Fibroblast of lung (primary cell): ENCODE data around the gene SOAT1.

Experiments
- EZH2 ChIP-seq: IDR thresholded peaks from 2 replicates; pipeline ENCODE4 v1.5.1; 2012; ENCODE audit warnings: low read length, control low read depth, mild to moderate bottlenecking; ENCODE audit errors: missing control alignments
- TF ChIP-seq, protein P1 (sequence below), 2 donors: IDR thresholded peaks in 1 of 2; conservative IDR thresholded peaks in 1 of 2; 1 replicate in 1 of 2; 2 replicates in 1 of 2; pipeline ENCODE4 v1.5.1; 2011 to 2012; ENCODE audit warnings: low read length in 2 of 2, control low read depth in 1 of 2, inconsistent platforms in 1 of 2, low read depth in 1 of 2, mild to moderate bottlenecking in 1 of 2

DNA sequence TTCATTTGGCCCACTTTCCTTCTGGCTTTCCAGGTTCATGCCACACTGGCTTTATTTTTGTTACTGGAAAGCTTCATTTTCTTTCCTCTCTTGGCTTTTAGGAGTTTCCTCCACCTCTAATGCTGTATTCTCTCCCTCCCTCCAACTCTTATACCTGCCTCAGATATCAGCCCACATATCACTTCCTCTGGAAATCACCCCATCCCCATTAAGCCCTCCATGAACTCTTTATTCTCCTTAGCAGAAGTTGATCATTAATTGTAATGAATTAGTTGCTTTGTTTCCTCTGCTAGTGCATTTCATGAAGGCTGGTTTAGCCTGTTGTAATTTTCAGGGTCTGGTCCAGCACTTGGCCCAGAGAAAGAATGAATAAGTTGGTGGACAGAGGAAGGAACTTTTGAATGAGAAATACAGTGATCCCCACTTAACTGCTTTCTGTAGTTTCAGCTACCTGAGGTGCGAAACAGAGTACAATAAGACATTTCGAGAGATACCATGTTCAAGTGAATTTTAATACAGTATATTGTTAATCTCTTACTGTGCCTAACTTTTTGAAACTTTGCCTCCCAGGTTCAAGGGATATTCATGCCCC lies 1.7 kb downstream of the SOAT1 start:
- TF ChIP-seq, protein P1, sequence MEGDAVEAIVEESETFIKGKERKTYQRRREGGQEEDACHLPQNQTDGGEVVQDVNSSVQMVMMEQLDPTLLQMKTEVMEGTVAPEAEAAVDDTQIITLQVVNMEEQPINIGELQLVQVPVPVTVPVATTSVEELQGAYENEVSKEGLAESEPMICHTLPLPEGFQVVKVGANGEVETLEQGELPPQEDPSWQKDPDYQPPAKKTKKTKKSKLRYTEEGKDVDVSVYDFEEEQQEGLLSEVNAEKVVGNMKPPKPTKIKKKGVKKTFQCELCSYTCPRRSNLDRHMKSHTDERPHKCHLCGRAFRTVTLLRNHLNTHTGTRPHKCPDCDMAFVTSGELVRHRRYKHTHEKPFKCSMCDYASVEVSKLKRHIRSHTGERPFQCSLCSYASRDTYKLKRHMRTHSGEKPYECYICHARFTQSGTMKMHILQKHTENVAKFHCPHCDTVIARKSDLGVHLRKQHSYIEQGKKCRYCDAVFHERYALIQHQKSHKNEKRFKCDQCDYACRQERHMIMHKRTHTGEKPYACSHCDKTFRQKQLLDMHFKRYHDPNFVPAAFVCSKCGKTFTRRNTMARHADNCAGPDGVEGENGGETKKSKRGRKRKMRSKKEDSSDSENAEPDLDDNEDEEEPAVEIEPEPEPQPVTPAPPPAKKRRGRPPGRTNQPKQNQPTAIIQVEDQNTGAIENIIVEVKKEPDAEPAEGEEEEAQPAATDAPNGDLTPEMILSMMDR (conservative IDR thresholded peaks at IDR 0.05 in 1 of 2, IDR thresholded peaks at IDR 0.05 in 1 of 2; ENCODE audit: low read depth in 1 of 2, low read length in 2 of 2): no peak
- no peak for TF ChIP-seq EZH2
